ACC112 (cell line): ENCODE data around the gene METTL16.

Experiments
- H2AFZ ChIP-seq: fragments of 200-600 bp; sonication (generic); one replicate; pipeline ENCODE4 v1.6.0; 2017; ENCODE audit warnings: antibody characterized with exemption, low read length; ENCODE audit not compliant: unreplicated experiment
- H3K27ac ChIP-seq: fragments of 200-600 bp; sonication (generic); 2 replicates; pipeline ENCODE4 v1.5.1; 2014; ENCODE audit warnings: low read depth, mild to moderate bottlenecking, antibody characterized with exemption, low read length, moderate library complexity
- H3K27me3 ChIP-seq: fragments of 200-600 bp; sonication (generic); 2 replicates; pipeline ENCODE4 v1.6.1; 2014; ENCODE audit warnings: mild to moderate bottlenecking, antibody characterized with exemption, low read length, moderate library complexity, mixed read lengths; ENCODE audit not compliant: insufficient read depth
- H3K36me3 ChIP-seq: fragments of 200-600 bp; sonication (generic); 2 replicates; pipeline ENCODE4 v1.6.1; 2016; ENCODE audit warnings: mild to moderate bottlenecking, antibody characterized with exemption, low read length, moderate library complexity, mixed read lengths; ENCODE audit not compliant: insufficient read depth
- H3K4me1 ChIP-seq: fragments of 200-600 bp; sonication (generic); one replicate; pipeline ENCODE4 v1.6.1; 2016; ENCODE audit warnings: low read length, mixed read lengths; ENCODE audit not compliant: insufficient read depth, unreplicated experiment, control insufficient read depth
- H3K4me3 ChIP-seq: fragments of 200-600 bp; sonication (generic); 2 replicates; pipeline ENCODE4 v1.5.1; 2014; ENCODE audit warnings: mild to moderate bottlenecking, low read depth, low read length
- H3K79me2 ChIP-seq: fragments of 200-600 bp; sonication (generic); one replicate; pipeline ENCODE4 v1.6.0; 2016; ENCODE audit warnings: low read length; ENCODE audit not compliant: control insufficient read depth, unreplicated experiment, insufficient read depth

Gene METTL16

DNA sequence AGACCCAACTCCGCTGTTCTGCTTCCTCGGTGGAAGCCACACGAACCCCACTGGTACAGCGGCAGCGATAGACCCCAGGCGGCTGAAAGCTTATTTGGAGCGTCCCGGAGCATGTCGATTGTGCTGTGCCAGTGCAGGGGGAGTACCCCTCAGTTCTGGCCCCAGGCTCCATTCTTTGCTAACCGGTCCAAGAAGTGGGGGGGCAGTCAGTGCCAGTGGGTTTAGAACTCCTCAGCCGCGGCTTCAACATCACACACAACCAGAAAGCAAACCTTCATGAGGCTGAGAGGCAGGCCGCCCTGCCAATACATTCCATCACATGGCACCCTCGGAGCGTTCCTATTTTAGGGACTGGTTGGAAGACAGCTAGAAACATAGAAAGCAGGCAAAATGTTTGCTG is 109.1 kb downstream of the METTL16 start:
- Histone ChIP-seq H3K4me1 (peaks cover 65% of the 10 kb centered on the region), H3K36me3 (no peaks in the 10 kb centered on the region), H3K27me3 (no peaks in the 10 kb centered on the region), H3K4me3 (peak overlapping the region; percentile 74), H2AFZ (peak overlapping the region; percentile 29), H3K27ac (peak overlapping the region; percentile 63; the same call in 1 of the 2 replicates), H3K79me2 (peaks cover 23% of the 10 kb centered on the region)

GRCh38 chr17:2401426-2402221 is 110.1 kb downstream of the METTL16 start:
- H3K4me3 ChIP-seq = peak overlapping the region; percentile 99
- H3K79me2 ChIP-seq = peaks cover 28% of the 10 kb centered on the region
- peaks cover 60% of the 10 kb centered on the region for H3K4me1 ChIP-seq
- peak overlapping the region; percentile 37 for H2AFZ ChIP-seq
- no peaks in the 10 kb centered on the region for H3K27me3 ChIP-seq
- H3K36me3 ChIP-seq = no peaks in the 10 kb centered on the region
- H3K27ac ChIP-seq = peak overlapping the region; percentile 96

GRCh38 chr17:2400877-2401425 is 110.7 kb downstream of the METTL16 start, which contains the start of gene MNT:
Gene MNT (minus strand): TSS chr17:2401060. CDS start chr17:2400712, 348 bp downstream.
- peaks cover 59% of the 10 kb centered on the region for H3K4me1 ChIP-seq
- H2AFZ ChIP-seq = peak within 1 kb of the TSS; percentile 37
- peak within 1 kb of the TSS; percentile 96 for H3K27ac ChIP-seq
- no peaks in the 10 kb centered on the region for H3K36me3 ChIP-seq
- H3K79me2 ChIP-seq = peaks cover 32% of the 10 kb centered on the region
- peak within 1 kb of the TSS; percentile 99 for H3K4me3 ChIP-seq
- no peaks in the 10 kb centered on the region for H3K27me3 ChIP-seq

GRCh38 chr17:2400474-2400866 is 111.2 kb downstream of the METTL16 start:
- Histone ChIP-seq H3K4me3 (peak overlapping the region; percentile 99), H2AFZ (peak overlapping the region; percentile 1), H3K27me3 (no peaks in the 10 kb centered on the region), H3K4me1 (peaks cover 59% of the 10 kb centered on the region), H3K79me2 (peaks cover 37% of the 10 kb centered on the region), H3K27ac (peak overlapping the region; percentile 96), H3K36me3 (no peaks in the 10 kb centered on the region)

GRCh38 chr17:2399572-2400473 is 111.9 kb downstream of the METTL16 start:
- Histone ChIP-seq H3K36me3 (no peaks in the 10 kb centered on the region), H3K4me1 (peaks cover 57% of the 10 kb centered on the region), H3K27me3 (no peaks in the 10 kb centered on the region), H3K27ac (peak overlapping the region; percentile 96), H3K4me3 (peak overlapping the region; percentile 99), H2AFZ (peak overlapping the region; percentile 41), H3K79me2 (peaks cover 43% of the 10 kb centered on the region)

GRCh38 chr17:2398655-2399571 is 112.8 kb downstream of the METTL16 start:
- peaks cover 59% of the 10 kb centered on the region for H3K4me1 ChIP-seq
- H3K4me3 ChIP-seq = peak overlapping the region; percentile 99
- H3K27ac ChIP-seq = peak overlapping the region; percentile 96
- H3K27me3 ChIP-seq = no peaks in the 10 kb centered on the region
- H3K79me2 ChIP-seq = peaks cover 49% of the 10 kb centered on the region
- H3K36me3 ChIP-seq = no peaks in the 10 kb centered on the region
- no peak overlapping the region for H2AFZ ChIP-seq

GRCh38 chr17:2398182-2398581 is 113.5 kb downstream of the METTL16 start:
- no peak overlapping the region for H2AFZ ChIP-seq
- no peaks in the 10 kb centered on the region for H3K36me3 ChIP-seq
- peaks cover 49% of the 10 kb centered on the region for H3K79me2 ChIP-seq
- peaks cover 52% of the 10 kb centered on the region for H3K4me1 ChIP-seq
- peak overlapping the region; percentile 99 for H3K4me3 ChIP-seq
- peak overlapping the region; percentile 96 for H3K27ac ChIP-seq
- H3K27me3 ChIP-seq = no peaks in the 10 kb centered on the region

GRCh38 chr17:2397247-2398171 is 114.2 kb downstream of the METTL16 start:
- H3K27ac ChIP-seq = peak overlapping the region; percentile 96
- peaks cover 45% of the 10 kb centered on the region for H3K4me1 ChIP-seq
- H3K79me2 ChIP-seq = peaks cover 49% of the 10 kb centered on the region
- no peak overlapping the region for H2AFZ ChIP-seq
- no peaks in the 10 kb centered on the region for H3K36me3 ChIP-seq
- no peaks in the 10 kb centered on the region for H3K27me3 ChIP-seq
- peak overlapping the region; percentile 99; the same call in 1 of the 2 replicates for H3K4me3 ChIP-seq

DNA sequence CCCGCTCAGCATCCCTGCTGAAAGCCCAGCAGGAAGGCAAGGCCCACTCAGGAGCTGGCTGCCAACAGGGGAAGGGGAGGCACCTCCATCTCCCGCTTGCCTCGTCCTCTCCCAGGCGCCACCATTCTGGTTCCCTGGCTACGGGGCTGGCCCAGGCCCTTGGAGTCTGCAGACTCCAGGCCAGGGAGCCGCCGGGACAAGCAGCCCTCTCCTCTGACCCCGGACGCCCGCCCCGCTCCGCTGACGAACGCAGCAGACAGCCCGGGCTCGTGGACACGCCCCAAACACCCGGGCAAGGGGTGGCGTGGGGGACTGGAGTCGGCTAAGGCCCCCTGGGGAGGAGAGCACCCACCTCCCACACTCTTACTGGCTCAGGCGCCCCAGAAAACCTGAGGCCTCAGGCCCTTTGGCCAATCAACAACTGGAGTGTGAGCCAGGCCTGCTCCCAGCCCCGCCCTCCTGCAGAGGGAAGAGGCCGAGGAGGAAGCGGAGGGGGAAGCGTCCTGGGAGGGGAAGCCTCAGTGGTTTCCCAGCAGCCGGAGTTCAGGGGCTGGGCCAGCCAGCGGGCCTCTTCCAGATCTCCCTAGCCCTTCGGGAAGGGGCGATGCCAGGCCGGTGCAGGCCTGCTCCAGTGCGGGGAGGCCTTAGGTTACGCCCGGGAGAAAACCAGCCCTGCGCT is 115.0 kb downstream of the METTL16 start:
- Histone ChIP-seq H3K27ac (peak overlapping the region; percentile 96), H3K36me3 (no peaks in the 10 kb centered on the region), H3K4me3 (peak overlapping the region; percentile 62), H3K27me3 (no peaks in the 10 kb centered on the region), H2AFZ (no peak overlapping the region), H3K79me2 (peaks cover 51% of the 10 kb centered on the region), H3K4me1 (peaks cover 46% of the 10 kb centered on the region)
